HG03095 (cell line): Measurements from ENCODE around the gene PAXX.
"Not testable (repeated sequence)": the region's sequence is repeated elsewhere in the genome, so short reads cannot be mapped to it uniquely, and the experiment has no call there.

Experiments used
- ATAC-seq: cut with Tn5 transposase; IDR thresholded peaks from one replicate; pipeline ENCODE4 v1.9.1; 2021; ENCODE audit warnings: moderate library complexity; ENCODE audit not compliant: unreplicated experiment

PAXX gene

GRCh38 chr9:137000177-137000930, 8.1 kb downstream of the PAXX start:
- ATAC-seq: peak; percentile 68

GRCh38 chr9:137001857-137002645, 9.8 kb downstream of the PAXX start:
- no peak for ATAC-seq

- no peak for ATAC-seq
These were observed 10.4 kb downstream of the PAXX start for GRCh38 chr9:137002646-137003041.

- not testable (repeated sequence) for ATAC-seq
These were observed 12.1 kb downstream of the PAXX start for GRCh38 chr9:137004285-137004684.

- ATAC-seq: no peak
These were observed 14.1 kb downstream of the PAXX start for GRCh38 chr9:137006116-137007003.

GRCh38 chr9:137007108-137007815, 15.0 kb downstream of the PAXX start:
- ATAC-seq: no peak

- ATAC-seq: no peak
These were observed 15.6 kb downstream of the PAXX start for GRCh38 chr9:137007816-137008270.

GRCh38 chr9:137008312-137008711, 16.1 kb downstream of the PAXX start:
- no peak for ATAC-seq

- no peak for ATAC-seq
These were observed 17.0 kb downstream of the PAXX start for GRCh38 chr9:137009217-137009616.

- no peak for ATAC-seq
These were observed 17.9 kb downstream of the PAXX start for GRCh38 chr9:137009938-137010732.

GRCh38 chr9:137011156-137011555, 18.9 kb downstream of the PAXX start:
- no peak for ATAC-seq

GRCh38 chr9:137011907-137012675, 19.9 kb downstream of the PAXX start:
- ATAC-seq: no peak

- ATAC-seq: no peak
These were observed 20.7 kb downstream of the PAXX start for GRCh38 chr9:137012694-137013570.

GRCh38 chr9:137013571-137013940, 21.3 kb downstream of the PAXX start:
- ATAC-seq: no peak

GRCh38 chr9:137014166-137014565, 21.9 kb downstream of the PAXX start:
- ATAC-seq: no peak

GRCh38 chr9:137014776-137015539, 22.7 kb downstream of the PAXX start:
- no peak for ATAC-seq

- ATAC-seq: no peak
These were observed 23.3 kb downstream of the PAXX start for GRCh38 chr9:137015540-137015930.
